H1 (cell line): ENCODE results near the gene TLL2. TPM values are rescaled to one million over a fixed set of nuclear protein-coding genes. Genes with fewer than 3 reads are reported as not detected.

Experiments used
- CTCF ChIA-PET: fragments of 300-600 bp; sonication (Branson Sonifier 250); formaldehyde crosslinking; loops from one replicate; lab custom pipeline; 2021; ENCODE audit not compliant: partially characterized antibody; lab: Charles Lee
- POLR2A ChIA-PET: fragments of 300-600 bp; sonication (Branson Sonifier 250); formaldehyde crosslinking; loops from one replicate; lab custom pipeline; 2021; ENCODE audit warnings: inconsistent platforms; ENCODE audit not compliant: partially characterized antibody; lab: Charles Lee
- DNase-seq, 2 experiments: peaks; one replicate each; pipeline versions ENCODE4 v3.0.0 to v3.0.0-alpha.2; 2010 to 2022; ENCODE audit warnings: low spot score in 2 of 2, low read depth in 1 of 2, mixed read lengths in 1 of 2
- FAIRE-seq: peaks from 2 replicates; lab custom pipeline; 2011; peaks lifted over from hg19 to GRCh38; lab: Jason Lieb, UNC
- H2AFZ ChIP-seq: 2 replicates; pipeline ENCODE4 v1.8.1; 2012; ENCODE audit warnings: low read length, inconsistent platforms
- H2AK5ac ChIP-seq: 2 replicates; pipeline ENCODE4 v1.6.1; 2013; ENCODE audit warnings: low read depth, low read length
- H2BK120ac ChIP-seq: replicated peaks from 2 replicates; pipeline ENCODE3; 2013; ENCODE audit warnings: low read depth, low read length, inconsistent platforms
- H2BK12ac ChIP-seq: 2 replicates; pipeline ENCODE4 v1.6.1; 2013; ENCODE audit warnings: low read depth, low read length
- H2BK15ac ChIP-seq: 2 replicates; pipeline ENCODE4 v1.6.1; 2013; ENCODE audit warnings: low read length
- H2BK20ac ChIP-seq: 2 replicates; pipeline ENCODE4 v1.6.1; 2013; ENCODE audit warnings: low read length
- H2BK5ac ChIP-seq: 2 replicates; pipeline ENCODE4 v1.6.1; 2013; ENCODE audit warnings: low read depth, low read length
- H3K14ac ChIP-seq: 2 replicates; pipeline ENCODE4 v1.6.1; 2013; ENCODE audit warnings: inconsistent platforms; ENCODE audit not compliant: insufficient read length
- H3K18ac ChIP-seq: 2 replicates; pipeline ENCODE4 v1.6.1; 2013; ENCODE audit warnings: low read length; ENCODE audit errors: extremely low read depth
- H3K23ac ChIP-seq: 2 replicates; pipeline ENCODE4 v1.6.1; 2013; ENCODE audit warnings: inconsistent platforms; ENCODE audit not compliant: insufficient read length
- H3K23me2 ChIP-seq: 2 replicates; pipeline ENCODE4 v1.6.1; 2013; ENCODE audit warnings: low read depth, low read length
- H3K27ac ChIP-seq: 2 replicates; pipeline ENCODE4 v1.6.1; 2011; ENCODE audit warnings: low read depth, low read length, inconsistent platforms
- H3K27me3 ChIP-seq, 4 experiments: replicated peaks in 1 of 4; 1 replicate in 1 of 4; 2 replicates in 3 of 4; pipeline versions ENCODE4 v1.6.1 to v1.8.1; 2011 to 2013; ENCODE audit warnings: low read length in 3 of 4, mild to moderate bottlenecking in 3 of 4, inconsistent platforms in 2 of 4, mixed read lengths in 2 of 4, moderate library complexity in 1 of 4; ENCODE audit not compliant: control insufficient read depth in 3 of 4, insufficient read depth in 3 of 4; ENCODE audit errors: extremely low read depth in 1 of 4
- H3K36me3 ChIP-seq, 4 experiments: 2 replicates each; pipeline versions ENCODE4 v1.6.1 to v1.8.1; 2011 to 2013; ENCODE audit warnings: mild to moderate bottlenecking in 4 of 4, low read length in 3 of 4, moderate library complexity in 2 of 4, control low read depth in 1 of 4, inconsistent platforms in 1 of 4; ENCODE audit not compliant: insufficient read depth in 4 of 4, control insufficient read depth in 2 of 4
- H3K4ac ChIP-seq: replicated peaks from 2 replicates; pipeline ENCODE3; 2013; ENCODE audit warnings: low read length, low read depth, mixed read lengths, inconsistent platforms; ENCODE audit not compliant: insufficient read length
- H3K4me1 ChIP-seq, 4 experiments: replicated peaks in 1 of 4; 1 replicate in 1 of 4; 2 replicates in 3 of 4; pipeline versions ENCODE4 v1.6.1 to v1.8.1; 2011 to 2013; ENCODE audit warnings: low read length in 3 of 4, inconsistent platforms in 2 of 4, mixed read lengths in 1 of 4; ENCODE audit not compliant: insufficient read depth in 4 of 4, control insufficient read depth in 3 of 4
- H3K4me2 ChIP-seq, 2 experiments: 2 replicates each; pipeline versions ENCODE4 v1.6.1 to v1.8.1; 2011 to 2013; ENCODE audit warnings: low read depth in 2 of 2, low read length in 2 of 2, control low read depth in 1 of 2, inconsistent platforms in 1 of 2, mild to moderate bottlenecking in 1 of 2; ENCODE audit not compliant: insufficient read depth in 1 of 2
- H3K4me3 ChIP-seq, 4 experiments: fragments of 200-600, 300-600 bp in 1 of 4; sonication (generic), shearing (Covaris generic), sonication (Bioruptor Twin) in 1 of 4; 2 replicates each; pipeline versions ENCODE4 v1.5.1 to v1.8.1; 2011 to 2016; ENCODE audit warnings: low read length in 4 of 4, low read depth in 3 of 4, control low read depth in 2 of 4, inconsistent platforms in 2 of 4, mild to moderate bottlenecking in 2 of 4, mixed read lengths in 1 of 4, moderate library complexity in 1 of 4; ENCODE audit not compliant: insufficient read depth in 2 of 4; ENCODE audit errors: extremely low read depth in 1 of 4
- H3K56ac ChIP-seq: replicated peaks from 2 replicates; pipeline ENCODE3; 2013; ENCODE audit warnings: low read depth, mild to moderate bottlenecking, mixed read lengths, low read length, inconsistent platforms; ENCODE audit not compliant: insufficient read length
- H3K79me1 ChIP-seq: 2 replicates; pipeline ENCODE4 v1.6.1; 2013; ENCODE audit warnings: low read depth, low read length, control low read depth
- H3K79me2 ChIP-seq, 2 experiments: 2 replicates each; pipeline versions ENCODE4 v1.6.1 to v1.8.1; 2012 to 2013; ENCODE audit warnings: low read length in 2 of 2, mild to moderate bottlenecking in 2 of 2, inconsistent platforms in 1 of 2; ENCODE audit not compliant: insufficient read depth in 2 of 2, control insufficient read depth in 1 of 2
- H3K9ac ChIP-seq, 4 experiments: replicated peaks in 1 of 4; 1 replicate in 1 of 4; 2 replicates in 3 of 4; pipeline versions ENCODE4 v1.6.1 to v1.8.1; 2011 to 2013; ENCODE audit warnings: low read depth in 3 of 4, low read length in 3 of 4, control low read depth in 2 of 4, mild to moderate bottlenecking in 2 of 4, moderate library complexity in 2 of 4, inconsistent platforms in 1 of 4; ENCODE audit errors: extremely low read depth in 1 of 4
- H3K9me3 ChIP-seq, 2 experiments: 2 replicates each; pipeline versions ENCODE4 v1.6.1 to v1.8.1; 2012 to 2013; ENCODE audit warnings: mild to moderate bottlenecking in 2 of 2, moderate library complexity in 2 of 2, control low read depth in 1 of 2, inconsistent platforms in 1 of 2, low read depth in 1 of 2, low read length in 1 of 2, mixed read lengths in 1 of 2; ENCODE audit not compliant: insufficient read depth in 2 of 2
- H4K20me1 ChIP-seq, 2 experiments: replicated peaks in 1 of 2; 2 replicates each; pipeline versions ENCODE3 to v1.8.1; 2011 to 2013; ENCODE audit warnings: inconsistent platforms in 2 of 2, low read length in 2 of 2, mild to moderate bottlenecking in 1 of 2; ENCODE audit not compliant: insufficient read depth in 2 of 2, control insufficient read depth in 1 of 2
- H4K5ac ChIP-seq: 2 replicates; pipeline ENCODE4 v1.6.1; 2013; ENCODE audit warnings: low read length, low read depth, mixed read lengths, inconsistent platforms; ENCODE audit not compliant: insufficient read length
- H4K8ac ChIP-seq: 2 replicates; pipeline ENCODE4 v1.8.0; 2013; ENCODE audit warnings: mild to moderate bottlenecking, moderate library complexity, low read length, inconsistent platforms; ENCODE audit not compliant: insufficient read depth; ENCODE audit errors: extremely low read depth
- H4K91ac ChIP-seq: replicated peaks from 2 replicates; pipeline ENCODE3; 2013; ENCODE audit warnings: low read length, mixed read lengths, inconsistent platforms; ENCODE audit not compliant: insufficient read length
- BRCA1 ChIP-seq: IDR thresholded peaks from 2 replicates; pipeline ENCODE4 v1.6.1; 2012; ENCODE audit warnings: low read depth, low read length, improper control_type of control experiment
- CEBPB ChIP-seq: IDR thresholded peaks from 2 replicates; pipeline ENCODE4 v1.6.1; 2012; ENCODE audit warnings: low read depth, low read length
- CHD2 ChIP-seq: IDR thresholded peaks from 2 replicates; pipeline ENCODE4 v1.6.1; 2012; ENCODE audit warnings: low read length, improper control_type of control experiment
- KDM1A ChIP-seq: fragments of 200-600, 300-600 bp; sonication (generic); IDR thresholded peaks from 2 replicates; pipeline ENCODE4 v1.7.1; 2016; ENCODE audit warnings: mild to moderate bottlenecking, low read length, borderline replicate concordance
- MAFK ChIP-seq: IDR thresholded peaks from 2 replicates; pipeline ENCODE4 v1.6.1; 2012; ENCODE audit warnings: low read depth, mild to moderate bottlenecking, improper control_type of control experiment, low read length
- NRF1 ChIP-seq: IDR thresholded peaks from 2 replicates; pipeline ENCODE4 v1.6.1; 2011; ENCODE audit warnings: mild to moderate bottlenecking, low read depth, low read length, improper control_type of control experiment
- PHF8 ChIP-seq: fragments of 200-600 bp; sonication (generic); conservative IDR thresholded peaks from 2 replicates; pipeline ENCODE4 v1.7.1; 2012; ENCODE audit warnings: low read depth, mild to moderate bottlenecking, inconsistent platforms, low read length, moderate library complexity
- POLR2AphosphoS5 ChIP-seq: IDR thresholded peaks from 2 replicates; pipeline ENCODE4 v1.6.1; 2011; ENCODE audit warnings: low read depth, low read length
- SAP30 ChIP-seq: fragments of 300-600 bp; sonication (generic); IDR thresholded peaks from 2 replicates; pipeline ENCODE4 v1.7.1; 2012; ENCODE audit warnings: low read length, moderate library complexity, mild to moderate bottlenecking, inconsistent platforms; ENCODE audit not compliant: insufficient read depth, insufficient replicate concordance
- SRF ChIP-seq: IDR thresholded peaks from 2 replicates; pipeline ENCODE4 v1.6.1; 2011; ENCODE audit warnings: mild to moderate bottlenecking, low read depth, low read length, moderate library complexity
- TBP ChIP-seq: IDR thresholded peaks from 2 replicates; pipeline ENCODE4 v1.6.1; 2011; ENCODE audit warnings: low read depth, low read length, improper control_type of control experiment
- USF2 ChIP-seq: IDR thresholded peaks from 2 replicates; pipeline ENCODE4 v1.6.1; 2011; ENCODE audit warnings: low read length, improper control_type of control experiment
- YY1 ChIP-seq: IDR thresholded peaks from 2 replicates; pipeline ENCODE4 v1.6.1; 2011; ENCODE audit warnings: low read depth, mild to moderate bottlenecking, low read length
- ZNF274 ChIP-seq: IDR thresholded peaks from 2 replicates; pipeline ENCODE4 v1.7.0; 2012; ENCODE audit warnings: low read length, borderline replicate concordance; ENCODE audit errors: extremely low read depth
- WGBS, 2 experiments: shearing (Covaris generic) in 1 of 2; methylation state at CpG; one replicate each; pipeline versions ENCODE4 v1.1.6 to v1.1.7; 2013 to 2015; ENCODE audit warnings: low lambda C conversion rate in 2 of 2, mixed read lengths in 2 of 2, inconsistent platforms in 1 of 2, low coverage in 1 of 2, missing lambda C conversion rate in 1 of 2; ENCODE audit not compliant: insufficient replicate concordance in 2 of 2, insufficient coverage in 1 of 2, insufficient read length in 1 of 2; ENCODE audit errors: extremely low coverage in 1 of 2, missing lambda C conversion rate in 1 of 2; 5-methylcytosine and 5-hydroxymethylcytosine counted together
- polyA plus RNA-seq, 7 experiments: library from polyadenylated mRNA; depleted of rRNA in 3 of 7; stranded (reverse) in 5 of 7; unstranded in 2 of 7; fragments of >200 nt in 5 of 7; fragments of 200-250 nt in 2 of 7; gene quantifications; 1 replicate in 5 of 7; 2 replicates in 1 of 7; 4 replicates in 1 of 7; pipeline versions ENCODE4 v1.2.1 to v1.2.3, GENCODE V29; 2011 to 2013; ENCODE audit warnings: missing spikeins in 2 of 7, mixed read lengths in 2 of 7
- total RNA-seq: library from RNA; stranded (reverse); fragmentation: NEBNext Ultra II Directional; extraction: Animal tissue kit (Norgen Biotek cat#: 25700); gene quantifications from 2 replicates; pipeline ENCODE4 v1.2.1, GENCODE V29; 2021

Gene TLL2
- total and polyA plus RNA-seq, 2 of the 8 experiments (the other 6 are each of a cell fraction or from before 2014, with no cell fraction given): 2.4 to 3.2 TPM

DNA sequence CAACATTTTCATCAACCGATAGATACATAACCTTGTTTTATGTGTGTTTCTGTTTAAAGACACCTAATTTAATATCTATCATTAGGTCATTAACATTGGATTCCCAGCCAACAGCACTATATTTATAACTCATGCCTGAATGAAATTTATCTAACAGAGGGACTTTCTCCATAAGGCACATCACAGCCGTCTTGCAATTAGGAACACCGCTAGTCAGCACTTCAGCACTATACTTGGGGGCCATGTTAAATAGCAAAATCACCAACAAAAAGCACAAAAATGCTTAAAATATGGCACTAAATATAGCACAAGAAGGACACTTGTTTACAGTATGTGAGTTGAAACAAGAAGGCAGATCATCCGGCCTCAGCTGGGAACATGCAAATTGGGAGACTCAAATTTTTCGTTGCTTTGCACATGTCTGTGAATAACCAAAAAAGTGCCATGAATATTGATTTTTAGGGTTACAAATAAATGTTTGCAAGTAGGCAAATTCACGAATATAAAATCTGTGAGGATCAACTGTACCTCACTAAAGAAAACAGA, 51.0 kb downstream of the TLL2 start:
- CTCF ChIA-PET: interaction anchor here (1.0 to 9.1 kb wide), 4 partner anchors 11 to 92 kb away, joined by 3 to 102 read pairs (median 4); partner anchors contain the start of gene TLL2
- H3K56ac ChIP-seq: no peak overlapping the region
- FAIRE-seq (no peak), DNase-seq (no peak)
- H4K91ac ChIP-seq: no peak overlapping the region
- H3K14ac ChIP-seq: no peak overlapping the region
- no peak overlapping the region for H2BK20ac ChIP-seq
- no peak overlapping the region for H4K8ac ChIP-seq
- H4K20me1 ChIP-seq: no peaks in the 10 kb centered on the region
- no peaks in the 10 kb centered on the region for H3K36me3 ChIP-seq
- no peaks in the 10 kb centered on the region for H3K79me1 ChIP-seq
- H3K27me3 ChIP-seq: no peaks in the 10 kb centered on the region
- H3K9ac ChIP-seq: no peak overlapping the region
- H2BK15ac ChIP-seq: no peak overlapping the region
- H3K23ac ChIP-seq: no peak overlapping the region
- no peak overlapping the region for H2AK5ac ChIP-seq
- H2BK120ac ChIP-seq: no peak overlapping the region
- no peak overlapping the region for H3K27ac ChIP-seq
- no peaks in the 10 kb centered on the region for H3K23me2 ChIP-seq
- H3K18ac ChIP-seq: no peak overlapping the region
- 0 out of 7 replicates have a peak, but pooled peaks cover 0 to 2% (median 0%) of the 10 kb centered on the region in 4 experiments for H3K4me1 ChIP-seq
- peaks cover 0 to 4% of the 10 kb centered on the region in 2 experiments; a peak in 2 of 4 replicates for H3K9me3 ChIP-seq
- H2BK12ac ChIP-seq: no peak overlapping the region
- no peak overlapping the region for H2AFZ ChIP-seq
- H3K79me2 ChIP-seq: no peaks in the 10 kb centered on the region
- 88% methylated on average over 6 of the region's 6 CpGs; no CpG with 5 or more reads in 1 of the 2 experiments for WGBS, 2 experiments
- H3K4me2 ChIP-seq: no peak overlapping the region
- no peak overlapping the region for H2BK5ac ChIP-seq
- POLR2A ChIA-PET: no interaction called here
- H3K4me3 ChIP-seq: no peak overlapping the region
- no peak overlapping the region for H4K5ac ChIP-seq
- no peak overlapping the region for H3K4ac ChIP-seq
- no peak for TF ChIP-seq KDM1A
- TF ChIP-seq SAP30: no peak
- TF ChIP-seq ZNF274: no peak
- TF ChIP-seq YY1: no peak
- no peak for TF ChIP-seq POLR2AphosphoS5
- TF ChIP-seq NRF1: no peak
- TF ChIP-seq TBP: no peak
- TF ChIP-seq BRCA1: no peak
- TF ChIP-seq MAFK: no peak
- no peak for TF ChIP-seq USF2
- TF ChIP-seq CHD2: no peak
- TF ChIP-seq PHF8: no peak
- no peak for TF ChIP-seq SRF
- TF ChIP-seq CEBPB: no peak
